Measurements from ENCODE around the gene FGFR3.

- no peak for TF ChIP-seq POLR2A (IDR thresholded peaks at IDR 0.05)
- TF ChIP-seq CTCF (IDR thresholded peaks at IDR 0.05), result no peak
Observed at GRCh38 chr4:1783015-1783414, 10.1 kb upstream of the FGFR3 start.
